MM.1S (cell line): ENCODE results near the gene MYLK.

Source experiments
- DNase-seq: peaks from one replicate; pipeline ENCODE4 v3.0.0-alpha.2; 2015
- H2AFZ ChIP-seq: fragments of 300-600 bp; sonication (generic); 2 replicates; pipeline ENCODE4 v1.6.0; 2016; ENCODE audit warnings: antibody characterized with exemption, low read length
- H3F3A ChIP-seq: fragments of 300-600 bp; sonication (generic); 2 replicates; pipeline ENCODE4 v1.6.1; 2016; ENCODE audit warnings: mild to moderate bottlenecking, antibody characterized with exemption, low read length, moderate library complexity, mixed read lengths; ENCODE audit not compliant: insufficient read depth
- H3K27ac ChIP-seq: fragments of 300-600 bp; sonication (generic); 2 replicates; pipeline ENCODE4 v1.5.1; 2016; ENCODE audit warnings: mild to moderate bottlenecking, low read length
- H3K27me3 ChIP-seq: fragments of 300-600 bp; sonication (generic); replicated peaks from 2 replicates; pipeline ENCODE4 v1.6.0; 2016; ENCODE audit warnings: low read length; ENCODE audit not compliant: insufficient read depth
- H3K36me3 ChIP-seq: fragments of 300-600 bp; sonication (generic); replicated peaks from 2 replicates; pipeline ENCODE4 v1.6.1; 2016; ENCODE audit warnings: mild to moderate bottlenecking, low read length, mixed read lengths; ENCODE audit not compliant: insufficient read depth
- H3K4me1 ChIP-seq: fragments of 300-600 bp; sonication (generic); 2 replicates; pipeline ENCODE4 v1.6.1; 2016; ENCODE audit warnings: low read length, mixed read lengths
- H3K4me2 ChIP-seq: fragments of 300-600 bp; sonication (generic); 2 replicates; pipeline ENCODE4 v1.6.0; 2016; ENCODE audit warnings: low read depth, low read length
- H3K4me3 ChIP-seq: fragments of 300-600 bp; sonication (generic); 2 replicates; pipeline ENCODE4 v1.5.1; 2016; ENCODE audit warnings: low read length, mixed read lengths
- H3K79me2 ChIP-seq: fragments of 300-600 bp; sonication (generic); 2 replicates; pipeline ENCODE4 v1.6.1; 2016; ENCODE audit warnings: mixed run types, low read length, mixed read lengths
- H3K9ac ChIP-seq: fragments of 300-600 bp; sonication (generic); 2 replicates; pipeline ENCODE4 v1.6.1; 2016; ENCODE audit warnings: low read length, mixed read lengths
- H3K9me2 ChIP-seq: fragments of 300-600 bp; sonication (generic); replicated peaks from 2 replicates; pipeline ENCODE4 v1.6.1; 2016; ENCODE audit warnings: mild to moderate bottlenecking, low read length, mixed read lengths; ENCODE audit not compliant: insufficient read depth
- H3K9me3 ChIP-seq: fragments of 300-600 bp; sonication (generic); replicated peaks from 2 replicates; pipeline ENCODE4 v1.6.1; 2016; ENCODE audit warnings: mild to moderate bottlenecking, low read length, mixed read lengths; ENCODE audit not compliant: insufficient read depth
- H4K20me1 ChIP-seq: fragments of 300-600 bp; sonication (generic); 2 replicates; pipeline ENCODE4 v1.6.1; 2016; ENCODE audit warnings: mild to moderate bottlenecking, low read length, moderate library complexity, mixed read lengths; ENCODE audit not compliant: insufficient read depth
- EZH2 ChIP-seq: fragments of 300-600 bp; sonication (generic); optimal IDR thresholded peaks from 2 replicates; pipeline ENCODE3; 2017; ENCODE audit warnings: low read depth, mild to moderate bottlenecking, antibody characterized with exemption, low read length, mixed read lengths
- EZH2phosphoT487 ChIP-seq: fragments of 300-600 bp; sonication (generic); IDR thresholded peaks from 2 replicates; pipeline ENCODE4 v1.6.1; 2018; ENCODE audit warnings: antibody characterized with exemption, low read length
- TF ChIP-seq, protein P1 (sequence below): fragments of 300-600 bp; sonication (generic); IDR thresholded peaks from 2 replicates; pipeline ENCODE4 v1.5.1; 2016; ENCODE audit warnings: antibody characterized with exemption, low read length, mixed read lengths

MYLK gene

DNA sequence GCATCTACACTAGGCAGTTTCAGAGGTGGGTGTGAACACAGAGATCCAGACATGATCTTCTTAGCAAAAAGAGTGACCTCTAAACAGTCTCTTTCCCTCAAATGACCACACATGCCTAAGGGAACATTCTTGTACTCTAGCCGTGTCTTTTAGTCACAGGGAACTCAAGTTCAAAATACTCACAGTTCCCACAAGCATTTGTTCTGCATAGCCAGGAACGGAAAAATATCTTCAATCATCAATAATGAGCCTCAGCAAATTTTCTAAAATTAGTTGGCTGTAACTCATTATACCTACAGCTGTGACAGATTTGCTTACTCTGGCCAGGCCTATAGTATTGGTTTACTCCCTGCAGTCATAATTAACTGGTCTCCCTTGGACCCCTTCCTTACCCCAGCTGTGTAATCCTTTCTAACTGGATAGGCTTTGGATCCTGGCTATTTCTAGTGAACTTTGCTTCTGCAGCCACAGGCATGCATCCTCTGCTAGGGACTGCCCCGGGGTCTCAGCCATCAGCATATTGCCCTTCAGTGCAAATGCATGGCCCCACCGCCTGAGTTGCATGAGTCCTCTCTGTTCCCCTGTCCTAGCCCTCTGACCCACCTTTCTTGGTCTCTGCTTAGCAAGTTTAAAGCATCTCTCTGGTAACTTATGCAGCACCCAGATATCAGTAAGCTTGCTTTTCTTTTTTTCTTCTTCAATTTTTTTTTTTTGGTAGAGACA, 243.2 kb downstream of the MYLK start:
- DNase-seq: no peak
- H3K36me3 ChIP-seq: no peaks in the 10 kb centered on the region

DNA sequence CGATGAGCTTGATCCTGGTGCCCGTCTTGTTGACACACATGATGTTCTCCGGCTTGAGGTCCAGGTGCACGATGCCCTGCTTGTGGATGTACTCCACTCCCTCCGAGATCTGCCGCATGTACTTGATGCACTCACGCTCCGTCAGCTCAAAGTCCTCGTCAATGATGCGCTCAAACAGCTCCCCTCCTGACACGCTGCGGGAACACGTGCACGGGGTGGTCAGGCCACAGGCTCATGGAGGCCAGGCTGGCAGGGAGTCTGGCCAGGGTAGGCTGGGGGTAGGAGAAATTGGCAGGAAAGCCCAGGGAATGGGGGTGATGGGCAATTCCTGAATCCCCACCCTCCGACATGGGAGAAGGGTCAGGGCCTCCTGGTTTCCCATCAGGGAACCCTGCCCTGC, 243.8 kb downstream of the MYLK start:
- no peaks in the 10 kb centered on the region for H3F3A ChIP-seq
- H3K9ac ChIP-seq: no peak overlapping the region
- no peaks in the 10 kb centered on the region for H3K27me3 ChIP-seq
- no peaks in the 10 kb centered on the region for H3K79me2 ChIP-seq
- H2AFZ ChIP-seq: no peak overlapping the region
- H3K36me3 ChIP-seq: no peaks in the 10 kb centered on the region
- no peak for DNase-seq
- no peaks in the 10 kb centered on the region for H3K9me3 ChIP-seq
- no peak overlapping the region for H3K27ac ChIP-seq
- H3K4me3 ChIP-seq: no peak overlapping the region
- H3K4me2 ChIP-seq: no peak overlapping the region
- no peaks in the 10 kb centered on the region for H4K20me1 ChIP-seq
- TF ChIP-seq EZH2phosphoT487 (no peak), EZH2 (no peak)
- TF ChIP-seq, protein P1, sequence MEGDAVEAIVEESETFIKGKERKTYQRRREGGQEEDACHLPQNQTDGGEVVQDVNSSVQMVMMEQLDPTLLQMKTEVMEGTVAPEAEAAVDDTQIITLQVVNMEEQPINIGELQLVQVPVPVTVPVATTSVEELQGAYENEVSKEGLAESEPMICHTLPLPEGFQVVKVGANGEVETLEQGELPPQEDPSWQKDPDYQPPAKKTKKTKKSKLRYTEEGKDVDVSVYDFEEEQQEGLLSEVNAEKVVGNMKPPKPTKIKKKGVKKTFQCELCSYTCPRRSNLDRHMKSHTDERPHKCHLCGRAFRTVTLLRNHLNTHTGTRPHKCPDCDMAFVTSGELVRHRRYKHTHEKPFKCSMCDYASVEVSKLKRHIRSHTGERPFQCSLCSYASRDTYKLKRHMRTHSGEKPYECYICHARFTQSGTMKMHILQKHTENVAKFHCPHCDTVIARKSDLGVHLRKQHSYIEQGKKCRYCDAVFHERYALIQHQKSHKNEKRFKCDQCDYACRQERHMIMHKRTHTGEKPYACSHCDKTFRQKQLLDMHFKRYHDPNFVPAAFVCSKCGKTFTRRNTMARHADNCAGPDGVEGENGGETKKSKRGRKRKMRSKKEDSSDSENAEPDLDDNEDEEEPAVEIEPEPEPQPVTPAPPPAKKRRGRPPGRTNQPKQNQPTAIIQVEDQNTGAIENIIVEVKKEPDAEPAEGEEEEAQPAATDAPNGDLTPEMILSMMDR: no peak
- H3K9me2 ChIP-seq: no peaks in the 10 kb centered on the region
- no peaks in the 10 kb centered on the region for H3K4me1 ChIP-seq

More for the DNA sequence above, 243.2 kb downstream of the MYLK start:
- no peak overlapping the region for H3K9ac ChIP-seq
- no peak overlapping the region for H3K4me2 ChIP-seq
- H3K9me3 ChIP-seq: no peaks in the 10 kb centered on the region
- H3K9me2 ChIP-seq: no peaks in the 10 kb centered on the region
- no peak overlapping the region for H2AFZ ChIP-seq
- H3K79me2 ChIP-seq: no peaks in the 10 kb centered on the region
- H3K27ac ChIP-seq: no peak overlapping the region
- H3K4me3 ChIP-seq: no peak overlapping the region
- H3F3A ChIP-seq: no peaks in the 10 kb centered on the region
- H4K20me1 ChIP-seq: no peaks in the 10 kb centered on the region
- H3K4me1 ChIP-seq: no peaks in the 10 kb centered on the region
- TF ChIP-seq, protein P1: no peak
- TF ChIP-seq EZH2 (no peak), EZH2phosphoT487 (no peak)
- H3K27me3 ChIP-seq: no peaks in the 10 kb centered on the region

DNA sequence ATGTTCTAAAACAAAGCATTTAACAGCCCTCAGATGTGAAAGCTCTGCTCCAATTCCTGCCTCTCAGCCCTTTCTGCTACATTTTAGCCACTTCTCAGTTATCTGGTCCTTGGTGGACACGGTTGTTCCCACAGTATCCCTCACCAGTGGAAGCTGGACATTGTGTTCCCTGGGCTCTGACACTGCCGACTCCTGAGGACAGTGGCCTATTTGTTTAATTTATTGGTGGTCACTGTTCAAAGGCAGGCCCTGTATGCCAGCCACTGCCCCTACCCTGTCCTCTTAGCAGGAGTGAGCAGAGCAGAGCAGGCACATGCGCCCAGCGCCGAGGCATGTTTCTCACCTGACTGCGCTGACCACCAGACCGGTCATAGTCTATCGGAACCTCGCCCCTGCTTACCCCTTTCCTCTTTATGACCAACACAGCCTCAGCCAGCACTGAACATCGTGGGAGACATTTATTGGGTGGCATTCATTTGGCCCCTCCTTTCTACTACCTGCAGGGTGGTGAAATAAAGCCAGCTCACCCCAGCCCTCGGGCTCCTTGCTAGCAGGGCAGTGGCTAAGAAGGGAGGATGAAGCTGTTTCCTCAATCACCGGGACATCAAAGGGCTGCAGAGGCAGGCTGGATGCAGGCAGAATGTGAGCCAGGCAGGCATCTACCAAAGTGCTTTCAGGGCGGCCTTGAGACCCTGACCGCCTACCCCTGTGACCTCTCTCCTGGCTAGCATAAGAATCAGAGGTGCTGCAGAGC, 245.0 kb downstream of the MYLK start:
- Histone ChIP-seq H2AFZ (no peak overlapping the region), H3K27me3 (no peaks in the 10 kb centered on the region), H3K27ac (no peak overlapping the region), H4K20me1 (no peaks in the 10 kb centered on the region), H3K4me1 (no peaks in the 10 kb centered on the region), H3K9me3 (no peaks in the 10 kb centered on the region), H3K9ac (no peak overlapping the region), H3K4me2 (no peak overlapping the region), H3K4me3 (no peak overlapping the region), H3F3A (no peaks in the 10 kb centered on the region), H3K36me3 (no peaks in the 10 kb centered on the region), H3K79me2 (no peaks in the 10 kb centered on the region), H3K9me2 (no peaks in the 10 kb centered on the region)
- DNase-seq: no peak
- TF ChIP-seq, protein P1: no peak
- no peak for TF ChIP-seq EZH2phosphoT487
